Brain microvascular endothelial cell (primary cell): ENCODE data around the gene FGR.

ENCODE experiments used
- DNase-seq: peaks from one replicate; pipeline ENCODE4 v3.0.0-alpha.2; 2020
- H3K27ac ChIP-seq: fragments of 250-450 bp; sonication (Bioruptor Pico); 2 replicates; pipeline ENCODE4 v1.5.1; 2020; ENCODE audit warnings: mild to moderate bottlenecking, moderate library complexity
- H3K27me3 ChIP-seq: fragments of 250-450 bp; sonication (Bioruptor Pico); replicated peaks from 2 replicates; pipeline ENCODE4 v1.5.1; 2020; ENCODE audit warnings: mild to moderate bottlenecking
- H3K36me3 ChIP-seq: fragments of 250-450 bp; sonication (Bioruptor Pico); replicated peaks from 2 replicates; pipeline ENCODE4 v1.5.1; 2020; ENCODE audit warnings: mild to moderate bottlenecking
- H3K4me3 ChIP-seq: 2 replicates; pipeline ENCODE4 v1.5.1; 2011; ENCODE audit warnings: low read depth, mild to moderate bottlenecking, control low read depth, low read length, moderate library complexity
- CTCF ChIP-seq: IDR thresholded peaks from 2 replicates; pipeline ENCODE4 v1.5.1; 2011; ENCODE audit warnings: low read depth, mild to moderate bottlenecking, moderate library complexity, low read length, control low read depth, inconsistent platforms; ENCODE audit errors: missing control alignments
- in situ Hi-C: cut with HindIII; loops from 2 replicates; pipeline ENCODE4 v1.10.0; 2017; ENCODE audit warnings: low sequenced_read_pairs, low pct_ligation_motif_present

Gene FGR

GRCh38 chr1:27656157-27656893 lies 21.3 kb upstream of the FGR start:
- in situ Hi-C loops, result no loop called here
- H3K27ac ChIP-seq, result no peak overlapping the region
- DNase-seq, result peak; percentile 53

GRCh38 chr1:27655151-27655937 lies 20.4 kb upstream of the FGR start:
- H3K27ac ChIP-seq, result no peak overlapping the region
- no peak for TF ChIP-seq CTCF
- H3K27me3 ChIP-seq, result no peaks in the 10 kb centered on the region
- no peak for DNase-seq
- in situ Hi-C loops, result no loop called here
- H3K4me3 ChIP-seq, result no peak overlapping the region
- H3K36me3 ChIP-seq, result no peaks in the 10 kb centered on the region

More at GRCh38 chr1:27656157-27656893, 21.3 kb upstream of the FGR start:
- Histone ChIP-seq H3K4me3 (no peak overlapping the region), H3K36me3 (no peaks in the 10 kb centered on the region), H3K27me3 (no peaks in the 10 kb centered on the region)
- no peak for TF ChIP-seq CTCF

- Histone ChIP-seq H3K27ac (no peak overlapping the region), H3K36me3 (no peaks in the 10 kb centered on the region), H3K27me3 (no peaks in the 10 kb centered on the region), H3K4me3 (no peak overlapping the region)
- no peak for DNase-seq
- in situ Hi-C loops, result no loop called here
- no peak for TF ChIP-seq CTCF
These were observed 17.3 kb upstream of the FGR start for GRCh38 chr1:27652111-27652864.

- TF ChIP-seq CTCF, result no peak
- in situ Hi-C loops, result no loop called here
- Histone ChIP-seq H3K36me3 (no peaks in the 10 kb centered on the region), H3K27me3 (no peaks in the 10 kb centered on the region), H3K4me3 (no peak overlapping the region), H3K27ac (no peak overlapping the region)
- DNase-seq, result peak; percentile 37
These were observed 15.7 kb upstream of the FGR start for GRCh38 chr1:27650539-27651175.

GRCh38 chr1:27650171-27650538 lies 15.2 kb upstream of the FGR start:
- no peaks in the 10 kb centered on the region for H3K27me3 ChIP-seq
- DNase-seq, result no peak
- in situ Hi-C loops, result no loop called here
- TF ChIP-seq CTCF, result no peak
- no peaks in the 10 kb centered on the region for H3K36me3 ChIP-seq
- no peak overlapping the region for H3K4me3 ChIP-seq
- no peak overlapping the region for H3K27ac ChIP-seq
